PC-9 (cell line): Measurements from ENCODE around the gene LSM11.

ENCODE experiments used
- CTCF ChIP-seq: fragments of 200-600 bp; sonication (generic); conservative IDR thresholded peaks from 2 replicates; pipeline ENCODE4 v1.6.1; 2017; ENCODE audit warnings: mixed run types, antibody characterized with exemption, mild to moderate bottlenecking, moderate library complexity
- EZH2 ChIP-seq: fragments of 200-600 bp; sonication (generic); IDR thresholded peaks from 2 replicates; pipeline ENCODE4 v1.8.0; 2017; ENCODE audit warnings: antibody characterized with exemption, low read depth

- TF ChIP-seq CTCF (no peak), EZH2 (no peak)
Observed at GRCh38 chr5:157714596-157714864, 29.0 kb upstream of the LSM11 start.
